Measurements from ENCODE around the gene CELF5.
"Not testable (repeated sequence)": the region's sequence is repeated elsewhere in the genome, so short reads cannot be mapped to it uniquely, and the experiment has no call there.

DNA sequence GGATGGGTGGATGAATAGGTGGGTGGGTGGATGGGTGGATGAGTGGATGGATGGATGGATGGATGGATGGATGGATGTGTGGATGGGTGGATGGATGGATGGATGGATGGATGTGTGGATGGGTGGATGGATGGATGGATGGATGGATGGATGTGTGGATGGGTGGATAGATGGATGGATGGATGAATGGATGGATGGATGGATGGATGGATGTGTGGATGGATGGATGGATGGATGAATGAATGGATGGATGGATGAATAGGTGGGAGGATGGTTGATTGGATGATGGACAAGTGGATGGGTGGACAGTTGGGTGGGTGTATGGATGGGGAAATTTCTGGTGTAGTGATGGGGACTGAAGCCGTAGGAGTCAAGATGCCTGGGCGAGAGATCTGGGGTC lies 11.1 kb downstream of the CELF5 start:
- TF ChIP-seq, protein P1, sequence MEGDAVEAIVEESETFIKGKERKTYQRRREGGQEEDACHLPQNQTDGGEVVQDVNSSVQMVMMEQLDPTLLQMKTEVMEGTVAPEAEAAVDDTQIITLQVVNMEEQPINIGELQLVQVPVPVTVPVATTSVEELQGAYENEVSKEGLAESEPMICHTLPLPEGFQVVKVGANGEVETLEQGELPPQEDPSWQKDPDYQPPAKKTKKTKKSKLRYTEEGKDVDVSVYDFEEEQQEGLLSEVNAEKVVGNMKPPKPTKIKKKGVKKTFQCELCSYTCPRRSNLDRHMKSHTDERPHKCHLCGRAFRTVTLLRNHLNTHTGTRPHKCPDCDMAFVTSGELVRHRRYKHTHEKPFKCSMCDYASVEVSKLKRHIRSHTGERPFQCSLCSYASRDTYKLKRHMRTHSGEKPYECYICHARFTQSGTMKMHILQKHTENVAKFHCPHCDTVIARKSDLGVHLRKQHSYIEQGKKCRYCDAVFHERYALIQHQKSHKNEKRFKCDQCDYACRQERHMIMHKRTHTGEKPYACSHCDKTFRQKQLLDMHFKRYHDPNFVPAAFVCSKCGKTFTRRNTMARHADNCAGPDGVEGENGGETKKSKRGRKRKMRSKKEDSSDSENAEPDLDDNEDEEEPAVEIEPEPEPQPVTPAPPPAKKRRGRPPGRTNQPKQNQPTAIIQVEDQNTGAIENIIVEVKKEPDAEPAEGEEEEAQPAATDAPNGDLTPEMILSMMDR (IDR thresholded peaks at IDR 0.05): not testable (repeated sequence)
- TF ChIP-seq POLR2A, POLR2AphosphoS5, EP300 (IDR thresholded peaks at IDR 0.05): not testable (repeated sequence)
